SK-N-SH (cell line): Measurements from ENCODE around the gene FAM89B. TPM values are rescaled to one million over a fixed set of nuclear protein-coding genes. Genes with fewer than 3 reads are reported as not detected.

Experiments
- CTCF ChIA-PET: fragments of 300-600, 350-600 bp; formaldehyde crosslinking; extraction: SDS; loops from one replicate; lab custom pipeline; 2021; lab: Yijun Ruan, JAX
- POLR2A ChIA-PET: fragments of 350-600 bp; sonication (Branson Sonifier 250); formaldehyde crosslinking; extraction: SDS; loops from one replicate; lab custom pipeline; 2020; ENCODE audit warnings: antibody characterized with exemption, inconsistent platforms; lab: Yijun Ruan, JAX
- DNase-seq: peaks from one replicate; pipeline ENCODE4 v3.0.0; 2012
- H2AFZ ChIP-seq: fragments of 200-600 bp; sonication (generic); 2 replicates; pipeline ENCODE4 v1.8.1; 2016; ENCODE audit warnings: antibody characterized with exemption, mild to moderate bottlenecking, low read depth
- H3F3A ChIP-seq: fragments of 200-600 bp; sonication (generic); replicated peaks from 2 replicates; pipeline ENCODE3; 2016; ENCODE audit warnings: antibody characterized with exemption, mild to moderate bottlenecking; ENCODE audit not compliant: insufficient read depth
- H3K27ac ChIP-seq, 2 experiments: fragments of 200-500 bp in 1 of 2; fragments of 200-600 bp in 1 of 2; sonication (Bioruptor generic) in 1 of 2; sonication (generic), shearing (Covaris generic) in 1 of 2; 2 replicates each; pipeline versions ENCODE4 v1.5.1 to v1.6.1; 2014 to 2016; ENCODE audit warnings: low read depth in 2 of 2, inconsistent platforms in 1 of 2, low read length in 1 of 2, mild to moderate bottlenecking in 1 of 2, mixed read lengths in 1 of 2
- H3K27me3 ChIP-seq: fragments of 200-600 bp; sonication (generic), shearing (Covaris generic); 2 replicates; pipeline ENCODE4 v1.6.1; 2016; ENCODE audit warnings: mixed run types; ENCODE audit not compliant: insufficient read depth
- H3K36me3 ChIP-seq, 2 experiments: fragments of 200-500 bp in 1 of 2; fragments of 200-600 bp in 1 of 2; sonication (Bioruptor generic) in 1 of 2; sonication (generic) in 1 of 2; replicated peaks in 1 of 2; 2 replicates each; pipeline versions ENCODE3 to v1.5.1; 2014 to 2016; ENCODE audit warnings: low read length in 1 of 2, mild to moderate bottlenecking in 1 of 2; ENCODE audit not compliant: insufficient read depth in 2 of 2, control insufficient read depth in 1 of 2
- H3K4me1 ChIP-seq, 2 experiments: fragments of 200-500 bp in 1 of 2; fragments of 200-600 bp in 1 of 2; sonication (Bioruptor generic) in 1 of 2; sonication (generic), shearing (Covaris generic) in 1 of 2; 2 replicates each; pipeline versions ENCODE4 v1.5.1 to v1.6.1; 2014 to 2016; ENCODE audit warnings: low read depth in 1 of 2, low read length in 1 of 2, mixed run types in 1 of 2; ENCODE audit not compliant: insufficient read depth in 2 of 2, control insufficient read depth in 1 of 2
- H3K4me2 ChIP-seq: fragments of 200-600 bp; sonication (generic), shearing (Covaris generic); 2 replicates; pipeline ENCODE4 v1.6.1; 2017; ENCODE audit warnings: mixed run types
- H3K4me3 ChIP-seq, 2 experiments: fragments of 200-500 bp in 1 of 2; fragments of 200-600 bp in 1 of 2; sonication (Bioruptor generic) in 1 of 2; sonication (generic), shearing (Covaris generic) in 1 of 2; 2 replicates each; pipeline versions ENCODE4 v1.5.1 to v1.8.1; 2014 to 2016; ENCODE audit warnings: low read depth in 2 of 2, inconsistent platforms in 1 of 2, low read length in 1 of 2, mild to moderate bottlenecking in 1 of 2, mixed read lengths in 1 of 2, moderate library complexity in 1 of 2
- H3K79me2 ChIP-seq: fragments of 200-600 bp; sonication (generic); 2 replicates; pipeline ENCODE4 v1.8.1; 2017; ENCODE audit warnings: mild to moderate bottlenecking; ENCODE audit not compliant: insufficient read depth
- H3K9ac ChIP-seq: fragments of 200-600 bp; sonication (generic); 2 replicates; pipeline ENCODE4 v1.6.1; 2017; ENCODE audit warnings: mixed run types
- H3K9me2 ChIP-seq: fragments of 200-600 bp; sonication (generic); 2 replicates; pipeline ENCODE4 v1.6.1; 2017; ENCODE audit warnings: mixed run types
- H3K9me3 ChIP-seq: fragments of 200-600 bp; sonication (generic); 2 replicates; pipeline ENCODE4 v1.6.1; 2017; ENCODE audit warnings: mixed run types, mild to moderate bottlenecking, moderate library complexity
- H4K20me1 ChIP-seq: fragments of 200-600 bp; sonication (generic); 2 replicates; pipeline ENCODE4 v1.6.1; 2017; ENCODE audit warnings: mild to moderate bottlenecking, mixed run types; ENCODE audit not compliant: insufficient read depth
- ELF1 ChIP-seq: IDR thresholded peaks from 2 replicates; pipeline ENCODE4 v1.4.0; 2012
- EP300 ChIP-seq, 2 experiments: IDR thresholded peaks; 2 replicates each; pipeline versions ENCODE4 v1.4.0 to v1.6.1; 2012; ENCODE audit warnings: borderline replicate concordance in 1 of 2, low read depth in 1 of 2, low read length in 1 of 2
- RCOR1 ChIP-seq: fragments of 150-350 bp; IDR thresholded peaks from 2 replicates; pipeline ENCODE4 v1.6.1; 2017; ENCODE audit warnings: antibody characterized with exemption, low read length
- RXRA ChIP-seq: IDR thresholded peaks from 2 replicates; pipeline ENCODE4 v1.4.0; 2012; ENCODE audit warnings: low read depth, mild to moderate bottlenecking, borderline replicate concordance
- SIN3A ChIP-seq: IDR thresholded peaks from 2 replicates; pipeline ENCODE4 v1.6.1; 2012; ENCODE audit warnings: low read depth, mild to moderate bottlenecking, low read length, moderate library complexity, borderline replicate concordance
- TEAD4 ChIP-seq: IDR thresholded peaks from 2 replicates; pipeline ENCODE4 v1.4.0; 2012; ENCODE audit warnings: mild to moderate bottlenecking, borderline replicate concordance; ENCODE audit not compliant: insufficient read depth
- USF2 ChIP-seq: fragments of 150-350 bp; IDR thresholded peaks from 2 replicates; pipeline ENCODE4 v1.6.1; 2017; ENCODE audit warnings: antibody characterized with exemption, low read length, low read depth, borderline replicate concordance
- YY1 ChIP-seq: IDR thresholded peaks from 2 replicates; pipeline ENCODE4 v1.4.0; 2012; ENCODE audit warnings: low read depth, mild to moderate bottlenecking
- ZBTB33 ChIP-seq: IDR thresholded peaks from 2 replicates; pipeline ENCODE4 v1.4.0; 2012; ENCODE audit warnings: low read depth, borderline replicate concordance
- WGBS: methylation state at CpG from one replicate; pipeline ENCODE4 v1.1.6; 2017; ENCODE audit warnings: low lambda C conversion rate; 5-methylcytosine and 5-hydroxymethylcytosine counted together
- polyA plus RNA-seq, 3 experiments: library from polyadenylated mRNA; depleted of rRNA; stranded (reverse); fragments of >200 nt; gene quantifications; 2 replicates each; pipeline ENCODE4 v1.2.3, GENCODE V29; 2012
- TF ChIP-seq, protein P1 (sequence below): IDR thresholded peaks from 2 replicates; pipeline ENCODE4 v1.4.0; 2012; ENCODE audit warnings: low read depth
- TF ChIP-seq, protein P2 (sequence below): fragments of 200-600 bp; sonication (generic); IDR thresholded peaks from 2 replicates; pipeline ENCODE4 v1.6.1; 2017; ENCODE audit warnings: antibody characterized with exemption, mild to moderate bottlenecking, moderate library complexity

The FAM89B gene
- polyA plus RNA-seq, 1 of the 3 experiments (the other 2 are of a cell fraction): 65.3 TPM

DNA sequence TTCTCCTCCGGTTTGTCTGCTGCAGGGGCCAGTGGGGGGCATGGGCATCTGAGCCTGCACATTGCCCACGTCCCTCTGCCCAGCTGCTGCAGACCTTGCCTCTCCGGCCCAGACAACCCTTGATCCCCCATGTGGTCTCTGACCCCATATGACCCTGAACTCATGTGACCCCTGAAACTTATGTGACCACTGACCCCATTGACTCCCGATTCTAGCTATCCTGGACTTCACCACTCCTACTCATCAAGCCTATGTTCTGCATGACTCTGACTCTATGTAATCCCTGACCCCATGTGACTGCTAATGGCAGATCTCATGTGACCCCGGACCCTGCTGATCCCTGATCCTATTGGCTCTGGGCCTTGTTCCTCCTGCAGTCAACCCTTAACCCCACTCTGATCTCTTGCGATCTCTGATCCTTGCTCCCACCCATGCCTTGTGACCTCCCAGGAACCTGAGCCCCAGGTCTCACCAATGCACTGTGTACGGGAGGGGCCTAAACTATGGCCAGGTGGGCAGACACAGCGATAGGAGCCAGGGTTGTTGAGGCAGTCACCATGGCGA lies 19.9 kb upstream of the FAM89B start:
- peaks cover 6% of the 10 kb centered on the region for H3F3A ChIP-seq
- H3K27ac ChIP-seq: no peak overlapping the region; a peak in 1 of 4 replicates
- peaks cover 16 to 34% of the 10 kb centered on the region in 2 experiments; a peak in 3 of 4 replicates for H3K4me1 ChIP-seq
- H3K4me2 ChIP-seq: no peak overlapping the region
- POLR2A ChIA-PET: interaction anchor here (0.8 kb wide), 1 partner anchor 11 kb away, joined by 3 read pairs; no protein-coding TSS in a partner anchor
- no peaks in the 10 kb centered on the region for H3K27me3 ChIP-seq
- TF ChIP-seq RCOR1: no peak
- TF ChIP-seq USF2: no peak
- TF ChIP-seq ELF1: no peak
- TF ChIP-seq, protein P1, sequence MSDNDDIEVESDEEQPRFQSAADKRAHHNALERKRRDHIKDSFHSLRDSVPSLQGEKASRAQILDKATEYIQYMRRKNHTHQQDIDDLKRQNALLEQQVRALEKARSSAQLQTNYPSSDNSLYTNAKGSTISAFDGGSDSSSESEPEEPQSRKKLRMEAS: no peak
- TF ChIP-seq, protein P2, sequence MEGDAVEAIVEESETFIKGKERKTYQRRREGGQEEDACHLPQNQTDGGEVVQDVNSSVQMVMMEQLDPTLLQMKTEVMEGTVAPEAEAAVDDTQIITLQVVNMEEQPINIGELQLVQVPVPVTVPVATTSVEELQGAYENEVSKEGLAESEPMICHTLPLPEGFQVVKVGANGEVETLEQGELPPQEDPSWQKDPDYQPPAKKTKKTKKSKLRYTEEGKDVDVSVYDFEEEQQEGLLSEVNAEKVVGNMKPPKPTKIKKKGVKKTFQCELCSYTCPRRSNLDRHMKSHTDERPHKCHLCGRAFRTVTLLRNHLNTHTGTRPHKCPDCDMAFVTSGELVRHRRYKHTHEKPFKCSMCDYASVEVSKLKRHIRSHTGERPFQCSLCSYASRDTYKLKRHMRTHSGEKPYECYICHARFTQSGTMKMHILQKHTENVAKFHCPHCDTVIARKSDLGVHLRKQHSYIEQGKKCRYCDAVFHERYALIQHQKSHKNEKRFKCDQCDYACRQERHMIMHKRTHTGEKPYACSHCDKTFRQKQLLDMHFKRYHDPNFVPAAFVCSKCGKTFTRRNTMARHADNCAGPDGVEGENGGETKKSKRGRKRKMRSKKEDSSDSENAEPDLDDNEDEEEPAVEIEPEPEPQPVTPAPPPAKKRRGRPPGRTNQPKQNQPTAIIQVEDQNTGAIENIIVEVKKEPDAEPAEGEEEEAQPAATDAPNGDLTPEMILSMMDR: no peak; the same call in 1 of the 2 replicates
- TF ChIP-seq YY1: no peak
- no peak for TF ChIP-seq RXRA
- TF ChIP-seq TEAD4: no peak
- TF ChIP-seq ZBTB33: no peak
- TF ChIP-seq SIN3A: no peak
- no peak for TF ChIP-seq EP300 (IDR thresholded peaks at IDR 0.05; ENCODE audit: borderline replicate concordance in 1 of 2, low read depth in 1 of 2, low read length in 1 of 2)
- H3K4me3 ChIP-seq: no peak overlapping the region
- H4K20me1 ChIP-seq: peaks cover 21% of the 10 kb centered on the region
- H3K9me3 ChIP-seq: no peaks in the 10 kb centered on the region
- CTCF ChIA-PET: interaction anchor here (0.6 to 6.4 kb wide), 16 partner anchors 8 to 232 kb away, joined by 3 to 88 read pairs (median 4); partner anchors contain the start of genes FAM89B, KCNK7 and ZNRD2
- H3K9me2 ChIP-seq: no peaks in the 10 kb centered on the region
- no peak overlapping the region for H2AFZ ChIP-seq
- no peak for DNase-seq
- H3K79me2 ChIP-seq: peaks cover 50% of the 10 kb centered on the region
- no peak overlapping the region for H3K9ac ChIP-seq
- 84% methylated on average over 6 of the region's 9 CpGs for WGBS
- H3K36me3 ChIP-seq: peaks cover 29 to 39% of the 10 kb centered on the region in 2 experiments
